Astrocyte (in vitro differentiated cells and primary cell): Measurements from ENCODE around the gene CA12.

Experiments
- EZH2 ChIP-seq: IDR thresholded peaks from 2 replicates; pipeline ENCODE4 v1.6.1; 2012; ENCODE audit warnings: mild to moderate bottlenecking, low read length, inconsistent platforms; ENCODE audit not compliant: insufficient read depth
- TF ChIP-seq, protein P1 (sequence below): IDR thresholded peaks from 2 replicates; pipeline ENCODE4 v1.5.1; 2011; ENCODE audit warnings: low read depth, mild to moderate bottlenecking, inconsistent platforms, low read length, moderate library complexity; ENCODE audit not compliant: insufficient read depth

DNA sequence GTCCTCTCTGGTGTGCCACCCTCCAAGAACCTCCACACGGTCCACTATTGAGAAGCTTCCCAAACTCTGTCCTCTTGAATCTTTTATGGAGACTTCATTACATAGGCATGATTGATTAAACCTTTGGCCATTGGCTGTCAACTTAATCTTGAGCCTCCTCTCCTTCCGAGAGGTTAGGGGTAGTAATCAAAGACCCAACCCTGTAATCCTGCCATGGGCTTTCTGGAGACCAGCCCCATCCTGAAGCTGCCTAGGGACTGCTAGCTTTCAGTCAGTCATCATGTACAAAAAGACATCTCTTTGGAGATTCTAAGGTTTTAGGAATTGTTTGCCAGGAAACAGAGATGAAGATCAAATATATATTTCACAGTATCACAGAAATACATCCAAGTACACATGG lies 67.2 kb downstream of the CA12 start:
- TF ChIP-seq, protein P1, sequence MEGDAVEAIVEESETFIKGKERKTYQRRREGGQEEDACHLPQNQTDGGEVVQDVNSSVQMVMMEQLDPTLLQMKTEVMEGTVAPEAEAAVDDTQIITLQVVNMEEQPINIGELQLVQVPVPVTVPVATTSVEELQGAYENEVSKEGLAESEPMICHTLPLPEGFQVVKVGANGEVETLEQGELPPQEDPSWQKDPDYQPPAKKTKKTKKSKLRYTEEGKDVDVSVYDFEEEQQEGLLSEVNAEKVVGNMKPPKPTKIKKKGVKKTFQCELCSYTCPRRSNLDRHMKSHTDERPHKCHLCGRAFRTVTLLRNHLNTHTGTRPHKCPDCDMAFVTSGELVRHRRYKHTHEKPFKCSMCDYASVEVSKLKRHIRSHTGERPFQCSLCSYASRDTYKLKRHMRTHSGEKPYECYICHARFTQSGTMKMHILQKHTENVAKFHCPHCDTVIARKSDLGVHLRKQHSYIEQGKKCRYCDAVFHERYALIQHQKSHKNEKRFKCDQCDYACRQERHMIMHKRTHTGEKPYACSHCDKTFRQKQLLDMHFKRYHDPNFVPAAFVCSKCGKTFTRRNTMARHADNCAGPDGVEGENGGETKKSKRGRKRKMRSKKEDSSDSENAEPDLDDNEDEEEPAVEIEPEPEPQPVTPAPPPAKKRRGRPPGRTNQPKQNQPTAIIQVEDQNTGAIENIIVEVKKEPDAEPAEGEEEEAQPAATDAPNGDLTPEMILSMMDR: no peak
- no peak for TF ChIP-seq EZH2
